Activated CD4-positive, alpha-beta T cell treated with anti-CD3 and anti-CD28 coated beads, Interleukin-2, amount 50 U/mL, for 24 hours (primary cell): Measurements from ENCODE around the gene IRF4.

Experiments
- DNase-seq, 2 donors: peaks; one replicate each; pipeline ENCODE4 v3.0.0-alpha.2; 2020; ENCODE audit warnings: low read depth in 1 of 2, low spot score in 1 of 2

IRF4 gene

DNA sequence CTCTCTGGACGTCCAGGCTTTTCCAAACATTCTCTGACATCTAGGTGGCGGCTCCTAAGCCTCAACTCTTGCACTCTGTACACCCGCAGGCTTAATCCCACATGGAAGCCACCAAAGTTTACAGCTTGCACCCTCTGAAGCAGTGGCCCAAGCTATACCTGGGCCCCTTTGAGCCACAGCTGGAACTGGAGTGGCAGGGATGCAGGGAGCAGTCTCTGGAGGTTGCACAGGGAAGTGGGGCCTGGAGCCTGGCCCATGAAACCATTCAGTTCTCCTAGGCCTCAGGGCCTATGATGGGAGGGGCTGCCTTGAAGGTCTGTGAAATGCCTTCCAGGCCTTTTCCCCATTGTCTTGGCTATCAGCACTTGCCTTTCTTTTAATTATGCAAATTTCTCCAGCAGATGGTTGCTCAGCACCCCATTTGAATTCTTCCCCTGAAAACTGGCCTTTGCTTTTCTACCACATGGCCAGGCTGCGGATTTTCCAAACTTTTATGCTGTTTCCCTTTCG lies 64.9 kb downstream of the IRF4 start:
- no peak for DNase-seq

DNA sequence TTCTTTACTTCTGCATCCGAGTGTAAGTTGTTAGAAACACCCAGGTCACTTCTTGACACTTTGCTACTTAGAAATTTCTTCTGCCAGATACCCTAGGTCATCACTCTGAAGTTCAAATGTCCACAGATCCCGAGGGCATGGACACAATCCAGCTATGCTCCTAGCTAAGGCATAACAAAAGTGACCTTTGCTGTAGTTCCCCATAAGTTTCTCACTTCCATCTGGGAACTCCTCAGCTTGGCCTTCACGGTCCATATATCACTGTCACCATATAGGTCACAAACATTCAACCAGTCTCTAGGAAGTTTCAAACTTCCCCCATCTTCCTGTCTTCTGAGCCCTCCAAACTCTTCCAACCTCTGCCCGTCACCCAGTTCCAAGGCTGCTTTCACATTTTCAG lies 65.3 kb downstream of the IRF4 start:
- no peak for DNase-seq
